ENCODE measurements around the gene ANKRD44.

Gene ANKRD44

DNA sequence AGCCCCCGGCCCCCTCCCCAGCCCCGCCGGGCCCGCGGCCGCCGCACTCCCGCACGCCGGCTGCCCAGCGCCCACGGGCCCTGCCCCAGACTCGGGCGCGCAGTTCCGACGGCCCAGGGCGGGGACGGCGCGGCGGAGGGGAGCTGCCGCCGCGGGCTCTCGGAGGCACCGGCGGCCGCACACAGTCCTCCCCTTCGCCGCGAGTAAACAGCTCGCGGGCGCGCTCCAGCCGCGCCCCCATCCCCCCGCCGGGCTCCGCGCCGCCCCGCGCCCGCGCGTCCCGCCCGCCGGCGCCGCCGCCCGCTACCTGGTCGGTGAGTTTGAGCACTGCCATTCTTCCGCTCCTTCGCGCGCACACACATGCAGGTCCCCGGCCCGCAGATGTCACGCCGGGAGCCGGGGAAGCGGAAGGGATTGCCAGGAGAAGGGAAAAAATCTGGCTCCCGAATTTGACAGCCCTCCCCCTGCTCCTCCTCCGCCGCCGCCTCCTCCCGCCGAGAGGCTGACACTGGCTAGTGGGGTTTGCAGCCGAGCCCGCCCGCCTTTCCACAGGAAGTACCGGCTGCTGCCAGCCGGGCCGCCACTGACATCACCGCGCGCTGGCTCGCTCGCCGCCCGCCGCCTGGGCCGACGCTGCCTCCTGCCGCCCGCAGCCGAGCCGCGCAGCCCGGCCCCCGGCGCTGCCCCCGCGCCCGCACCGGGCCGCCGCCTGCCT is at the start of gene ANKRD44:
ANKRD44 (minus strand) TSS at position 510 of the 715 bp plus-strand sequence; CDS start at position 334, 176 bp downstream.
- CTCF ChIA-PET, result interaction anchor here (0.8 to 3.3 kb wide), 11 partner anchors 14 to 197 kb away, joined by 3 to 17 read pairs (median 4); no protein-coding TSS in a partner anchor
- DNase-seq (ENCODE audit: low read depth, low spot score), result no peak
- POLR2A ChIA-PET, result no interaction called here
- H3K4me3 ChIP-seq (ENCODE audit: low read depth, low read length), result peak within 1 kb of the TSS; percentile 77
- TF ChIP-seq, protein P1, sequence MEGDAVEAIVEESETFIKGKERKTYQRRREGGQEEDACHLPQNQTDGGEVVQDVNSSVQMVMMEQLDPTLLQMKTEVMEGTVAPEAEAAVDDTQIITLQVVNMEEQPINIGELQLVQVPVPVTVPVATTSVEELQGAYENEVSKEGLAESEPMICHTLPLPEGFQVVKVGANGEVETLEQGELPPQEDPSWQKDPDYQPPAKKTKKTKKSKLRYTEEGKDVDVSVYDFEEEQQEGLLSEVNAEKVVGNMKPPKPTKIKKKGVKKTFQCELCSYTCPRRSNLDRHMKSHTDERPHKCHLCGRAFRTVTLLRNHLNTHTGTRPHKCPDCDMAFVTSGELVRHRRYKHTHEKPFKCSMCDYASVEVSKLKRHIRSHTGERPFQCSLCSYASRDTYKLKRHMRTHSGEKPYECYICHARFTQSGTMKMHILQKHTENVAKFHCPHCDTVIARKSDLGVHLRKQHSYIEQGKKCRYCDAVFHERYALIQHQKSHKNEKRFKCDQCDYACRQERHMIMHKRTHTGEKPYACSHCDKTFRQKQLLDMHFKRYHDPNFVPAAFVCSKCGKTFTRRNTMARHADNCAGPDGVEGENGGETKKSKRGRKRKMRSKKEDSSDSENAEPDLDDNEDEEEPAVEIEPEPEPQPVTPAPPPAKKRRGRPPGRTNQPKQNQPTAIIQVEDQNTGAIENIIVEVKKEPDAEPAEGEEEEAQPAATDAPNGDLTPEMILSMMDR (IDR thresholded peaks at IDR 0.05; ENCODE audit: insufficient read depth, low read length, missing control alignments), result no peak

DNA sequence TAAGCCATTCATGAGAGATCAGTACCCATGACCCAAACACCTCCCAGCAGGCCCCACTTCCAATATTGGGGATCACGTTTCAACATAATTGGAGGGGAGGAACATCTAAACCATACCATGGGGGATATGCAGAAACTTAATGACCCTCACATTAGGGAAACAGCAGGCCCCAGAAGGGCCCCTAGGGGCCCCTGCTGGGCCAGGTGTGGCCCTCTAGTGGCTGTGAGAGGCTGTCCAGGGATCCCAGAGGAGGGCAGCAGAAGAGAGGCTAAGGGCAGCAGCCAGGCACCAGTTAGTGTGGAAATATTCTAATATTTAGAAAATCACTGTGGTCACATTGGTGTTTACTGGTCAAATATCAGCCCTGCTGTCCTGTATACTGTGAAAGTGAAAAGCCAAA is 49.3 kb upstream of the ANKRD44 start:
- H3K4me3 ChIP-seq (ENCODE audit: low read depth, low read length), result no peak overlapping the region
- ChIA-PET POLR2A (no interaction called here), CTCF (interaction anchor here (1.3 to 3.9 kb wide), 3 partner anchors 9 to 246 kb away, joined by 4 to 24 read pairs (median 12); no protein-coding TSS in a partner anchor)
- DNase-seq (ENCODE audit: low read depth, low spot score), result no peak
- TF ChIP-seq, protein P1 (IDR thresholded peaks at IDR 0.05; ENCODE audit: insufficient read depth, low read length, missing control alignments), result no peak

DNA sequence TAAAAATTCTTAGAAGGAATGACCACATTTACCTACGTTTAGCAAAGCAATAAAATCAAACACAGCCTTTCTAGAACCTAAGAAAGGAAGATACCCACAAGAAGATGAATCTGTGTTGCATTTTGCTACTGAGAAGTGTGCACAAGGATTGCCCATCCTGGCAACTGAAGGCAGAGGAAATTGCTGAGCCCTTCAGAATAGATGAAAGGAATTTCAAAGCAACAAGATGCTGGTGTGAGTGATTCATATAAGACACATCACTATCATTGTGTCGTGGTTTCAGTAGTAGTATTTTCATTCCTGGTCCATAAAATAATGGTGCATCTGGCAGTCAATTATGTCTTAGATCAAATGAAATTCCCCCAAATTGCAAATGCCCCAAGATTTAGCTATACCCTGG is 48.4 kb upstream of the ANKRD44 start:
- CTCF ChIA-PET, result interaction anchor here (0.7 to 3.9 kb wide), 4 partner anchors 10 to 245 kb away, joined by 3 to 24 read pairs (median 8); no protein-coding TSS in a partner anchor
- POLR2A ChIA-PET, result no interaction called here
- DNase-seq (ENCODE audit: low read depth, low spot score), result no peak
- TF ChIP-seq, protein P1 (IDR thresholded peaks at IDR 0.05; ENCODE audit: insufficient read depth, low read length, missing control alignments), result no peak
- no peak overlapping the region for H3K4me3 ChIP-seq (ENCODE audit: low read depth, low read length)

DNA sequence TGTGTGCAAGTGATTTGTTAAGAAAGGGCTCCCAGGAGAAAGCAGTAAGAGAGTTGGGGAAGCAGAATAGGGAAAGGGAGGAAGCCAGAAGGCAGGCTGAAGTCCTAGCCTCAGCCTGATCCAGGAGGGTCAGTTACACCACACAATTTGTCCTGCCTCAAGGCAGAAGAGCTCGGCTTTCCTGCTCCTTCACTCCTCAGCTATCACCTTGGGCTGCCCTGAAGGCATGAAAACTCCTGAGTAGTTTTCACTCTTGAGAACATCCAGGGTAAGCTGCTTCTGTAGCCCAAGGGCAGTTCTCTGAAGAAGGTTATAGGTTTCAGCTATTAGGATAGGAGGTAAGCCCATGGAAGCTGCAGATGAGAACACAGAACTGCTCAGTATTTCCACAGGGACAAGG is 47.4 kb upstream of the ANKRD44 start:
- ChIA-PET POLR2A (no interaction called here), CTCF (interaction anchor here (1.9 to 3.9 kb wide), 3 partner anchors 11 to 244 kb away, joined by 5 to 24 read pairs (median 12); no protein-coding TSS in a partner anchor)
- TF ChIP-seq, protein P1 (IDR thresholded peaks at IDR 0.05; ENCODE audit: insufficient read depth, low read length, missing control alignments), result no peak
- H3K4me3 ChIP-seq (ENCODE audit: low read depth, low read length), result no peak overlapping the region
- DNase-seq (ENCODE audit: low read depth, low spot score), result no peak

DNA sequence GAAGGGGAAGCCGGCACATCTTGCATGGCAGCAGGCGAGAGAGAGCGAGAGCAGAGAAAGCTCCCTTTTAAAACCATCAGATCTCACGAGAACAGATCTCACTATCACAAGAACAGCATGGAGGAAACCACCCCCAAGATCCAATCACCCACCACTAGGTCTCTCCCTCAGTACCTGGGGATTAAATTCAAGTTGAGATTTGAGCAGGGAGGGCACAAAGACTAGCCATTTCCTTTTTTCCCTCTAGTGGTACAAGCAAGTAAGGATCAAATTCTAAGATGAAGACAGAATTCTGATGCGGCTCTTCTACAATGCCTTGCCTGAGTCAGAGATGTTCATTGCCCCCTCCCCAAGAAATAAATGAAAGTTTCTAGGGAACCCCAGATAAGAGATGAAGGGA is 45.6 kb upstream of the ANKRD44 start:
- ChIA-PET POLR2A (no interaction called here), CTCF (interaction anchor here (0.8 to 3.9 kb wide), 5 partner anchors 9 to 243 kb away, joined by 3 to 12 read pairs (median 4); no protein-coding TSS in a partner anchor)
- TF ChIP-seq, protein P1 (IDR thresholded peaks at IDR 0.05; ENCODE audit: insufficient read depth, low read length, missing control alignments), result peak; percentile 16
- DNase-seq (ENCODE audit: low read depth, low spot score), result no peak
- no peak overlapping the region for H3K4me3 ChIP-seq (ENCODE audit: low read depth, low read length)

DNA sequence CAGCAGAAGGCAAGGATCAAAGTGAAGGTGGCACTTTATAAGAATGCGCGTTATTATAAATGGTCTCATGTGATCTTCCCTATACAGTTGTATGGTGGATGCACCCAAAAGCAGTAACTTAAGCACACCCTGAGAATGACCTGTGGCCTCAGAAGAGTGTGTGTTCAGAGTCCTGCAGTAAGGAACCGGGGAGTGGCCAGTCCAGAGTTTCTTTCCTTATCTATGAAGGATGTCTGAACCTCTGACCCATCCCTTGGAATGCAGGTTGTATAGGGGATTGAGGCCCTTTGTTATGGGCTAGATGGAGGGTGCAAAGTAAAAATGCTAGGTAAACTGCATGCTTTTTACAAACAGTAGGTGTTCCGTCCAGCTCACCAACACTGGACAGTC is 43.6 kb upstream of the ANKRD44 start:
- no peak for DNase-seq (ENCODE audit: low read depth, low spot score)
- POLR2A ChIA-PET, result no interaction called here
- H3K4me3 ChIP-seq (ENCODE audit: low read depth, low read length), result no peak overlapping the region
- CTCF ChIA-PET, result interaction anchor here (1.8 kb wide), 1 partner anchor 241 kb away, joined by 11 read pairs; no protein-coding TSS in a partner anchor
- TF ChIP-seq, protein P1 (IDR thresholded peaks at IDR 0.05; ENCODE audit: insufficient read depth, low read length, missing control alignments), result no peak

All from AG04449 (cell line).